ENCODE results near the gene CRACR2B. TPM values are rescaled to one million over a fixed set of nuclear protein-coding genes. Genes with fewer than 3 reads are reported as not detected.

The CRACR2B gene
- total and polyA plus RNA-seq, 8 donors = 14.2 to 32.1 (median 21.8) TPM

- Histone ChIP-seq H3K27me3 (no peaks in the 10 kb centered on the region), H3K4me3 (no peak overlapping the region), H3K9me3 (no peaks in the 10 kb centered on the region), H3K27ac (no peak overlapping the region), H3K36me3 (peaks cover 0 to 31% of the 10 kb centered on the region in 2 donors), H3K4me1 (peaks cover 31 to 48% of the 10 kb centered on the region in 2 donors)
- intact Hi-C loops (cut with DNase I) = no loop called here
- no peak for ATAC-seq
- TF ChIP-seq, protein P1, sequence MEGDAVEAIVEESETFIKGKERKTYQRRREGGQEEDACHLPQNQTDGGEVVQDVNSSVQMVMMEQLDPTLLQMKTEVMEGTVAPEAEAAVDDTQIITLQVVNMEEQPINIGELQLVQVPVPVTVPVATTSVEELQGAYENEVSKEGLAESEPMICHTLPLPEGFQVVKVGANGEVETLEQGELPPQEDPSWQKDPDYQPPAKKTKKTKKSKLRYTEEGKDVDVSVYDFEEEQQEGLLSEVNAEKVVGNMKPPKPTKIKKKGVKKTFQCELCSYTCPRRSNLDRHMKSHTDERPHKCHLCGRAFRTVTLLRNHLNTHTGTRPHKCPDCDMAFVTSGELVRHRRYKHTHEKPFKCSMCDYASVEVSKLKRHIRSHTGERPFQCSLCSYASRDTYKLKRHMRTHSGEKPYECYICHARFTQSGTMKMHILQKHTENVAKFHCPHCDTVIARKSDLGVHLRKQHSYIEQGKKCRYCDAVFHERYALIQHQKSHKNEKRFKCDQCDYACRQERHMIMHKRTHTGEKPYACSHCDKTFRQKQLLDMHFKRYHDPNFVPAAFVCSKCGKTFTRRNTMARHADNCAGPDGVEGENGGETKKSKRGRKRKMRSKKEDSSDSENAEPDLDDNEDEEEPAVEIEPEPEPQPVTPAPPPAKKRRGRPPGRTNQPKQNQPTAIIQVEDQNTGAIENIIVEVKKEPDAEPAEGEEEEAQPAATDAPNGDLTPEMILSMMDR (IDR thresholded peaks at IDR 0.05) = no peak
- DNase-seq = peak in 1 of 4 donors; percentile 75
These were observed 27.9 kb upstream of the CRACR2B start for GRCh38 chr11:799641-800316.

GRCh38 chr11:800473-800872 lies 27.2 kb upstream of the CRACR2B start:
- TF ChIP-seq, protein P1 (IDR thresholded peaks at IDR 0.05) = no peak
- H3K27me3 ChIP-seq = no peaks in the 10 kb centered on the region
- H3K9me3 ChIP-seq = no peaks in the 10 kb centered on the region
- no peak overlapping the region for H3K4me3 ChIP-seq
- H3K4me1 ChIP-seq = peaks cover 25 to 48% of the 10 kb centered on the region in 2 donors
- ATAC-seq = no peak
- no peak overlapping the region for H3K27ac ChIP-seq
- H3K36me3 ChIP-seq = peaks cover 0 to 31% of the 10 kb centered on the region in 2 donors
- no peak for DNase-seq
- intact Hi-C loops (cut with DNase I) = no loop called here

- intact Hi-C loops (cut with DNase I) = no loop called here
These were observed 26.5 kb upstream of the CRACR2B start for GRCh38 chr11:801097-801780.

GRCh38 chr11:802018-802617 lies 25.6 kb upstream of the CRACR2B start:
- TF ChIP-seq, protein P1 (IDR thresholded peaks at IDR 0.05) = no peak
- DNase-seq (no peak), ATAC-seq (no peak)
- H3K4me3 ChIP-seq = no peak overlapping the region
- H3K4me1 ChIP-seq = peaks cover 15 to 42% of the 10 kb centered on the region in 2 donors
- H3K9me3 ChIP-seq = no peaks in the 10 kb centered on the region
- H3K27me3 ChIP-seq = no peaks in the 10 kb centered on the region
- H3K36me3 ChIP-seq = peaks cover 0 to 31% of the 10 kb centered on the region in 2 donors
- H3K27ac ChIP-seq = no peak overlapping the region
- intact Hi-C loops (cut with DNase I) = no loop called here

More at GRCh38 chr11:801097-801780, 26.5 kb upstream of the CRACR2B start:
- peaks cover 0 to 31% of the 10 kb centered on the region in 2 donors for H3K36me3 ChIP-seq
- no peak overlapping the region for H3K4me3 ChIP-seq
- H3K27ac ChIP-seq = no peak overlapping the region
- ATAC-seq = no peak
- TF ChIP-seq, protein P1 (IDR thresholded peaks at IDR 0.05) = no peak
- no peaks in the 10 kb centered on the region for H3K9me3 ChIP-seq
- no peak for DNase-seq
- no peaks in the 10 kb centered on the region for H3K27me3 ChIP-seq
- peaks cover 24 to 48% of the 10 kb centered on the region in 2 donors for H3K4me1 ChIP-seq

Measured in left lung (tissue), 10 donors.